Measurements from ENCODE around the gene SAV1.

GRCh38 chr14:50679674-50680073, 11.6 kb upstream of the SAV1 start:
- TF ChIP-seq ZNF274 (IDR thresholded peaks at IDR 0.05; ENCODE audit: low read depth, low read length) (no peak), YY1 (IDR thresholded peaks at IDR 0.05; ENCODE audit: insufficient read depth, insufficient read length) (no peak), SUZ12 (IDR thresholded peaks at IDR 0.05; ENCODE audit: extremely low read depth, insufficient read depth, insufficient read length) (no peak)
